GM19455 (cell line): ENCODE measurements around the gene TMEM175.
"Not testable (repeated sequence)": the region's sequence is repeated elsewhere in the genome, so short reads cannot be mapped to it uniquely, and the experiment has no call there.

Experiments used
- ATAC-seq: cut with Tn5 transposase; IDR thresholded peaks from one replicate; pipeline ENCODE4 v1.9.1; 2021; ENCODE audit not compliant: unreplicated experiment

TMEM175 gene

GRCh38 chr4:968621-969394, 36.5 kb downstream of the TMEM175 start:
- ATAC-seq = no peak

DNA sequence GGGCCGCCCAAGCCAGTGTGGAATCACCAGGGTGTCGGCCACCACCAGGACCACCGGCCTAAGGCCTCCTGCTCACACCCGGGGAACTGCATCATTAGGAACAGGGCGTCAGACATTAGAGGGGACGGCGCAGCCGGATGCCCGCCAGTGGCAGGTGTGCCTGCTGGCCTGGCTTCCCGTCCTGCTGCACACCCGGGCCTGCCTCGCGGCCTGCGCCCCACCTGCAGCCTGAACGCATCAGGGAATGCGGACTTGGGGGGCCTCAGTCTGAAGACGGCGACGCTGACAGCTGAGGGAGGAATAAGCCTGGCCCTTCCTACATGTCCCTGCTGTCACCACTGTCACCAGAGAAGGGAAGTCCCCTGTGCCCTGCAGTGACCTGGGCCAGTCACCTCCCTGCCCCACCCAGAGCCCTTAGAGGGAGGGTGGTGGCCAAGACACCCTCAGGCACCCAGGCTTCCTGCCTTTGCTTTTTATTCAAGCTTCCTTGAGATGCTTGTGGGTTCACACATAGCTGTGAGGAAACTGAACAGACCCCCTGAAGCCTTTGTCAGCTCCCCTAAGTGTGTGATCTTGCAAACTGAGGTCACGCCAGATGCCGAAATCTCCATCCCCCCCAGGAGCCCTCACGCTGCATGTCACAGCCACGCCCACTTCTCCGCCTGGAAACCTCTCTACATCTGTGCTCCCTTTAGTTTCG, 37.9 kb downstream of the TMEM175 start:
- no peak for ATAC-seq

GRCh38 chr4:970854-971520, 38.7 kb downstream of the TMEM175 start:
- ATAC-seq = no peak

DNA sequence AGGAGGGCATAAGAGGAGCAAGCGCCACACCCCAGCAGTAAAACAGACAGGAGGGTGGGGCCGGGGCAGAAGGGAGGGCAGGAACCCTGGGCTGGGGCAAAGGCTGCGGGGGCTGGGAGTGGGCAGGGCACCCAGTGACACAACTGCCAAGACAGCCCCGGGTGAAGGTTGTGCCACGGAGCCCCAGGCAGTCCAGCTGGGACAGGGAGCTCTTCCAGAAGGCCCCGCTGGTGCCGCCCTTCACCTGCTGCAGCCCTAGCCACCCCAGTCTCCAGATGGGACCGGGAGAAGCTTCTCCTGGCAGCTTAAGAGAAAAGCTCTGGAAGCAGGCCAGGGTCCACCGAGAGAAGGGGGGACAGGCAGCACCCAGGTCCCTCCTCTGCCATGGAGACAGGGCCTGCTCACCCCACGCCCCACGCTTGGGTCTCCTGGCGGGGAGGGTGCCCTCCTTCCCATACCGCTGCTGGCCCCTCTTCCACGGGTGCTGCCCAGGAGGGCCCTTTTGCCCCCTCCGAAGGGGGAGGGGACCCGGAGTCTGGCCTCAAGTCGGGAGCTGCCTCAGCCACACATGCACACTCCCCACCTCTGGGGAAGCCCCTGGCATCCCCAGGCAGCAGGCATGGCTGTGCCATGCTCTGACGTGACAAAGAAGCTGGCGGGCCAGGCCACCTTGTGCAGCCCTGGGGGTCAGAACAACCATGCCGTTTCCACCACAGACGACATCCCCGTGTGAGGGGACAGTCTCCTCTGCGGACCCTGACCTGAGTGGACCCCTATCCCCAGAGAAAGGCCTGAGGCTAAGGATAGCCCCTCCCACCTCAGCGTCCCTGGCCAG, 39.6 kb downstream of the TMEM175 start:
- no peak for ATAC-seq

DNA sequence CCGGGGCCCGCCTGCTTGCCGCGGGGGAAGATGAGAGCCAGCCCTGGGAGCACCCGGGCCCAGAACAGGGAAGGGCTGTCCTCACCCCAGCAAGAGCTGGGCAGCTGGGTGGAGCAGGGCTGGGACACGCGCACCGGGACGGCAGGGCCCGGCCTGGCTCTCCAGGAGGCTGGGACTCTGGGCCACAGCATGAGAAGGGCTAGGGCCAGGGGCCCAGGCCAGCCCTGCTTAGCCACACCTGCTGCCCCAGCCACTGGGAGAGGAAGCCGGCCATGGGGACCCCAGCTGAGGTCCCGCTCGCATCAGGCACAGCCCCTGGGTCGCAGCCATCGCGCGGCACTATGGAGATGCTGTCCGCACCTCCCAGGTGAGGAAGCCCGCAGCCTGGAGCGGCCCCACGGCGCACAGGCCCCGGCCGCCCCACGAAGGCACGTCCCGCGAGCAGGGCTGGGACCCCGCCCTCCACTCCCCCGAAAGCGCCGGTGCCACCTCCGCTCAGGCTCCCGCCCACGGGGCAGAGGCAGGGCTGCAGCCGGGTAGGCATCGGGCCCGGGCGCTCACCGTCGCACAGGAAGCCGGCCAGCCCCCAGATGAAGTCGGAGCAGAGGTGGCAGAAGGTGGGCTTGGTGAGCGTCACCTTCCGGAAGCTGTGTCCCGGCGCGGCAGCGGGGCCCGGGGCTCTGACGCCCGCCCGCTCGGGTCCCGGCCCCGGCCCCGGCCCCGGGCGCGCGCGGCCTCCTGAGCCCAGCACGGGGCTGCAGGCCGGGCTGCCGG, 40.6 kb downstream of the TMEM175 start:
- peak; percentile 44 for ATAC-seq

GRCh38 chr4:973431-974397, 41.5 kb downstream of the TMEM175 start, which contains the start of gene DGKQ:
DGKQ (minus strand) TSS chr4:973569; CDS start chr4:973482, 87 bp downstream.
- ATAC-seq = peak; percentile 62

- no peak for ATAC-seq
Measured at GRCh38 chr4:974668-975067, 42.4 kb downstream of the TMEM175 start.

DNA sequence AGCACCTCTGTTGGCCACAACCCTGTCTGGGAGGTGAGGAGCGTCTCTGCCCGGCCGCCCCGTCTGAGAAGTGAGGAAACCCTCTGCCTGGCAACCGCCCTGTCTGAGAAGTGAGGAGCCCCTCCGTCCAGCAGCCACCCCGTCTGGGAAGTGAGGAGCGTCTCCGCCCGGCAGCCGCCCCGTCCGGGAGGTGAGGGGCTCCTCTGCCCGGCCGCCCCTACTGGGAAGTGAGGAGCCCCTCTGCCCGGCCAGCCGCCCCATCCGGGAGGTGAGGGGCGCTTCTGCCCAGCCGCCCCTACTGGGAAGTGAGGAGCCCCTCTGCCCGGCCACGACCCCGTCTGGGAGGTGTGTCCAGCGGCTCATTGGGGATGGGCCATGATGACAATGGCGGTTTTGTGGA, 43.8 kb downstream of the TMEM175 start:
- not testable (repeated sequence) for ATAC-seq

GRCh38 chr4:978957-979701, 46.9 kb downstream of the TMEM175 start:
- no peak for ATAC-seq

GRCh38 chr4:982291-982690, 50.0 kb downstream of the TMEM175 start:
- no peak for ATAC-seq

- ATAC-seq = no peak
Measured at GRCh38 chr4:982814-983213, 50.6 kb downstream of the TMEM175 start.

- ATAC-seq = no peak
Measured at GRCh38 chr4:984336-985054, 52.2 kb downstream of the TMEM175 start.

GRCh38 chr4:985123-985830, 53.0 kb downstream of the TMEM175 start:
- ATAC-seq = no peak

- ATAC-seq = peak; percentile 25
Measured at GRCh38 chr4:986428-986878, 54.2 kb downstream of the TMEM175 start.

DNA sequence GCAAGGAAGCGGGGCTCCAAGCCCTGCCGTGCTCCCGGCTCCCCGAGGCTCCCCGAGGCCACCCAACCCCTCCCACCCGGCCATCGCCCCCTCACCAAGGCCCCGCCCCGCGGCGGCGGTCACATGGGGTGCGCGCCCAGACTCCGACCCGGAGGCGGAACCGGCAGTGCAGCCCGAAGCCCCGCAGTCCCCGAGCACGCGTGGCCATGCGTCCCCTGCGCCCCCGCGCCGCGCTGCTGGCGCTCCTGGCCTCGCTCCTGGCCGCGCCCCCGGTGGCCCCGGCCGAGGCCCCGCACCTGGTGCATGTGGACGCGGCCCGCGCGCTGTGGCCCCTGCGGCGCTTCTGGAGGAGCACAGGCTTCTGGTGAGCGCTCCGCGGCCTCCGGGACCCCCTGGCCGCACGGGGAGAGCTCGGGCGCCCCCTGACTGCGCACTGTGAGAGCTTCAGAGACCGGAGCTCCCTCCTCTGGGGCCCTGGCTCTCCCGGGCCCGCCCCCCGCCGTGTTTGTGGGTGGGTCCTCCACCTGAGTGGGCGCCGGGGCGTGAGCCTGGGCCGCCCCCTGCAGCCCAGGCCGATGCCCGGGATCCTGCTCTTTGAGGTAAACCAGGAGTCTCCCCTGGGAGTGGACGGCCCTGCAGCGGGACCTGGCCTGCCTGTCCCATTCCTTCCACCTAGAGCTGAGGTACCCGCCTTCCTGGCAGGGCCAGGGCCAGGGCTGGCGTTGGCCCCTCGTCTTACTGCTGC, 54.8 kb downstream of the TMEM175 start, which contains the start of gene IDUA:
IDUA (plus strand) TSS at position 166 of the 745 bp plus-strand sequence; CDS start at position 207, 41 bp downstream.
- peak; percentile 76 for ATAC-seq
